ENCODE measurements around the gene UQCC3. TPM values are rescaled to one million over a fixed set of nuclear protein-coding genes. Genes with fewer than 3 reads are reported as not detected.
A peak's percentile ranks its signal among the peaks of the same experiment; 100 is the strongest.

Gene UQCC3
- total and polyA plus RNA-seq, 2 of the 13 experiments (the other 11 are each of a cell fraction or from before 2014, with no cell fraction given), result 7.7 to 16.0 TPM

DNA sequence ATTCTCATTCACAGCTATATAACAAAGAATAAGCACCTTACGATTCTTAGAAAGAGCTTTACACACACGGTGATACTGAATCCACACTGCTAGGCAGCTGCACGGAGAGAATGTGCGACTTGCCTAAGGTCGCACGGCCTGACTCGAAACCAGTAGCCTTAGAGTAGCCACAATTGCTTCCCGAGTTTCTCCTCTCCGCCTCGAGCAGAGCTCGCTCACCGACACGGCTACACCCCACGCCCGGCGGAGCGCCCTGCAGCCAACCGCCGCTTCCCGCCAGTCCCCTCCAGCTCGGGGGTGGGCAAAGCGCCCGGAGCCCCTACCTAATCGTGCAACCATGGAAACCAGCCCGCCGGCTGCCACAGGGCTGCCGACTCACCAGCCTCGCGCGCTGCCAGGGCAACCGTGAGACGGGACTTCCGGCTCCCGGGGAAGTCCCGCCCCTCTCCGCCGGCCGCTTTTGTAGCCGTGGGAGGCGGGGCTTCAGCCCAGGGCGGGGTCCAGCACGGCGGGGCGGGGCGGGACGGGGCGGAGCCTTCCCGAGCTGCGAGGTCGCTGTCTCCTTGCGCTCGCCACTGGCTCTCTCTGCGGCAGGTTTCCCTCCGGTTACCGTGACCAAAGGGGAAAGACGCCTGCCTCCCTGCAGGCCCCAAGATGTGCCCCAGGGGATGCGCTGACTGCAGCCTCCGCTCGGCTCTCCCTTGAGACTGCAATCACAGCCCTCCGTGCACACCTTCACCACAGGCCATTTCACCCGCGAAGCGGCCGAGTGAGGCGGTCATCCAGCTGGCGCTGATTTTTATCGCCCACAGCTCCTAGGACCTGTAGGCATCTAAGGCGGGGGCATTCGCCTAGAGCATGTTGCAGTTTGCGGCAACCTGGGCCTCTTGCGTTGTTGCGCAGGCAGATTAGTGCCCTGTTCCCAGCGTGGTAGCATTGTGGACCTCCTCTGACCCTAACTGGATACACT lies 34.7 kb downstream of the UQCC3 start (continued):
- TF ChIP-seq PPARG (CRISPR knock-in tag; conservative IDR thresholded peaks at IDR 0.05) (no peak), ZNF329 (CRISPR knock-in tag; IDR thresholded peaks at IDR 0.05; ENCODE audit: low read depth) (no peak), MYNN (CRISPR knock-in tag; IDR thresholded peaks at IDR 0.05; ENCODE audit: low read depth) (no peak), ZNF839 (CRISPR knock-in tag; IDR thresholded peaks at IDR 0.05; ENCODE audit: borderline replicate concordance) (no peak), NR2F1 (CRISPR knock-in tag; IDR thresholded peaks at IDR 0.05) (no peak), PHF21A (CRISPR knock-in tag; IDR thresholded peaks at IDR 0.05) (no peak), ZNF44 (CRISPR knock-in tag; IDR thresholded peaks at IDR 0.05) (no peak), SRSF9 (IDR thresholded peaks at IDR 0.05; ENCODE audit: borderline replicate concordance, insufficient read depth, low read depth, low read length, poor library complexity, severe bottlenecking) (no peak), REL (CRISPR knock-in tag; conservative IDR thresholded peaks at IDR 0.05) (0 out of 2 replicates have a peak, but pooled peaks have one; percentile 47), POLR2G (IDR thresholded peaks at IDR 0.05; ENCODE audit: low read depth, low read length) (peak; percentile 82), HNRNPK (IDR thresholded peaks at IDR 0.05; ENCODE audit: low read depth, low read length, poor library complexity, severe bottlenecking) (no peak), ZNF501 (CRISPR knock-in tag; IDR thresholded peaks at IDR 0.05) (peak; percentile 78), LCORL (IDR thresholded peaks at IDR 0.05) (no peak), LCORL (CRISPR knock-in tag; IDR thresholded peaks at IDR 0.05) (no peak), ZNF7 (CRISPR knock-in tag; IDR thresholded peaks at IDR 0.05) (no peak), KAT7 (CRISPR knock-in tag; IDR thresholded peaks at IDR 0.05; ENCODE audit: borderline replicate concordance) (no peak), ZNF543 (CRISPR knock-in tag; IDR thresholded peaks at IDR 0.05) (no peak)
- TF ChIP-seq, protein P1, sequence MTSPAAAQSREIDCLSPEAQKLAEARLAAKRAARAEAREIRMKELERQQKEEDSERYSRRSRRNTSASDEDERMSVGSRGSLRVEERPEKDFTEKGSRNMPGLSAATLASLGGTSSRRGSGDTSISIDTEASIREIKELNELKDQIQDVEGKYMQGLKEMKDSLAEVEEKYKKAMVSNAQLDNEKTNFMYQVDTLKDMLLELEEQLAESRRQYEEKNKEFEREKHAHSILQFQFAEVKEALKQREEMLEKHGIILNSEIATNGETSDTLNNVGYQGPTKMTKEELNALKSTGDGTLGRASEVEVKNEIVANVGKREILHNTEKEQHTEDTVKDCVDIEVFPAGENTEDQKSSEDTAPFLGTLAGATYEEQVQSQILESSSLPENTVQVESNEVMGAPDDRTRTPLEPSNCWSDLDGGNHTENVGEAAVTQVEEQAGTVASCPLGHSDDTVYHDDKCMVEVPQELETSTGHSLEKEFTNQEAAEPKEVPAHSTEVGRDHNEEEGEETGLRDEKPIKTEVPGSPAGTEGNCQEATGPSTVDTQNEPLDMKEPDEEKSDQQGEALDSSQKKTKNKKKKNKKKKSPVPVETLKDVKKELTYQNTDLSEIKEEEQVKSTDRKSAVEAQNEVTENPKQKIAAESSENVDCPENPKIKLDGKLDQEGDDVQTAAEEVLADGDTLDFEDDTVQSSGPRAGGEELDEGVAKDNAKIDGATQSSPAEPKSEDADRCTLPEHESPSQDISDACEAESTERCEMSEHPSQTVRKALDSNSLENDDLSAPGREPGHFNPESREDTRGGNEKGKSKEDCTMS (CRISPR knock-in tag; conservative IDR thresholded peaks at IDR 0.05), result no peak
- TF ChIP-seq, protein P2, sequence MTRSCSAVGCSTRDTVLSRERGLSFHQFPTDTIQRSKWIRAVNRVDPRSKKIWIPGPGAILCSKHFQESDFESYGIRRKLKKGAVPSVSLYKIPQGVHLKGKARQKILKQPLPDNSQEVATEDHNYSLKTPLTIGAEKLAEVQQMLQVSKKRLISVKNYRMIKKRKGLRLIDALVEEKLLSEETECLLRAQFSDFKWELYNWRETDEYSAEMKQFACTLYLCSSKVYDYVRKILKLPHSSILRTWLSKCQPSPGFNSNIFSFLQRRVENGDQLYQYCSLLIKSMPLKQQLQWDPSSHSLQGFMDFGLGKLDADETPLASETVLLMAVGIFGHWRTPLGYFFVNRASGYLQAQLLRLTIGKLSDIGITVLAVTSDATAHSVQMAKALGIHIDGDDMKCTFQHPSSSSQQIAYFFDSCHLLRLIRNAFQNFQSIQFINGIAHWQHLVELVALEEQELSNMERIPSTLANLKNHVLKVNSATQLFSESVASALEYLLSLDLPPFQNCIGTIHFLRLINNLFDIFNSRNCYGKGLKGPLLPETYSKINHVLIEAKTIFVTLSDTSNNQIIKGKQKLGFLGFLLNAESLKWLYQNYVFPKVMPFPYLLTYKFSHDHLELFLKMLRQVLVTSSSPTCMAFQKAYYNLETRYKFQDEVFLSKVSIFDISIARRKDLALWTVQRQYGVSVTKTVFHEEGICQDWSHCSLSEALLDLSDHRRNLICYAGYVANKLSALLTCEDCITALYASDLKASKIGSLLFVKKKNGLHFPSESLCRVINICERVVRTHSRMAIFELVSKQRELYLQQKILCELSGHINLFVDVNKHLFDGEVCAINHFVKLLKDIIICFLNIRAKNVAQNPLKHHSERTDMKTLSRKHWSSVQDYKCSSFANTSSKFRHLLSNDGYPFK (CRISPR knock-in tag; IDR thresholded peaks at IDR 0.05; ENCODE audit: borderline replicate concordance), result no peak
- TF ChIP-seq, protein P3, sequence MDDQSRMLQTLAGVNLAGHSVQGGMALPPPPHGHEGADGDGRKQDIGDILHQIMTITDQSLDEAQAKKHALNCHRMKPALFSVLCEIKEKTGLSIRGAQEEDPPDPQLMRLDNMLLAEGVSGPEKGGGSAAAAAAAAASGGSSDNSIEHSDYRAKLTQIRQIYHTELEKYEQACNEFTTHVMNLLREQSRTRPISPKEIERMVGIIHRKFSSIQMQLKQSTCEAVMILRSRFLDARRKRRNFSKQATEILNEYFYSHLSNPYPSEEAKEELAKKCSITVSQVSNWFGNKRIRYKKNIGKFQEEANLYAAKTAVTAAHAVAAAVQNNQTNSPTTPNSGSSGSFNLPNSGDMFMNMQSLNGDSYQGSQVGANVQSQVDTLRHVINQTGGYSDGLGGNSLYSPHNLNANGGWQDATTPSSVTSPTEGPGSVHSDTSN (CRISPR knock-in tag; IDR thresholded peaks at IDR 0.05; ENCODE audit: borderline replicate concordance), result no peak
- TF ChIP-seq, protein P4, sequence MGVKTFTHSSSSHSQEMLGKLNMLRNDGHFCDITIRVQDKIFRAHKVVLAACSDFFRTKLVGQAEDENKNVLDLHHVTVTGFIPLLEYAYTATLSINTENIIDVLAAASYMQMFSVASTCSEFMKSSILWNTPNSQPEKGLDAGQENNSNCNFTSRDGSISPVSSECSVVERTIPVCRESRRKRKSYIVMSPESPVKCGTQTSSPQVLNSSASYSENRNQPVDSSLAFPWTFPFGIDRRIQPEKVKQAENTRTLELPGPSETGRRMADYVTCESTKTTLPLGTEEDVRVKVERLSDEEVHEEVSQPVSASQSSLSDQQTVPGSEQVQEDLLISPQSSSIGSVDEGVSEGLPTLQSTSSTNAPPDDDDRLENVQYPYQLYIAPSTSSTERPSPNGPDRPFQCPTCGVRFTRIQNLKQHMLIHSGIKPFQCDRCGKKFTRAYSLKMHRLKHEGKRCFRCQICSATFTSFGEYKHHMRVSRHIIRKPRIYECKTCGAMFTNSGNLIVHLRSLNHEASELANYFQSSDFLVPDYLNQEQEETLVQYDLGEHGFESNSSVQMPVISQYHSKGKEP (CRISPR knock-in tag; IDR thresholded peaks at IDR 0.05), result no peak
